IMR-90 (cell line): ENCODE data around the gene ANXA4. TPM values are rescaled to one million over a fixed set of nuclear protein-coding genes. Genes with fewer than 3 reads are reported as not detected.

Experiments used
- ATAC-seq: fragments of 200-7000 bp; cut with Tn5 transposase; 2 replicates; pipeline ENCODE4 v1.9.1; 2020; ENCODE audit warnings: low read depth, mild to moderate bottlenecking, moderate library complexity
- BruUV-seq: library from RNA; stranded (reverse); fragments of 400-500 nt; replicated peaks from 2 replicates; lab custom pipeline; 2021; lab: Mats Ljungman, UMichigan
- CTCF ChIA-PET: fragments of 300-600 bp; formaldehyde crosslinking; extraction: SDS; loops from one replicate; lab custom pipeline; 2021; ENCODE audit warnings: antibody characterized with exemption; lab: Yijun Ruan, JAX
- POLR2A ChIA-PET: fragments of 300-600 bp; sonication (Branson Sonifier 250); formaldehyde crosslinking; loops from one replicate; lab custom pipeline; 2022; ENCODE audit warnings: antibody characterized with exemption; ENCODE audit not compliant: unreplicated experiment; lab: Charles Lee
- DNase-seq: peaks from one replicate; pipeline ENCODE4 v3.0.0; 2013
- H2AFZ ChIP-seq: replicated peaks from 2 replicates; pipeline ENCODE3; 2013; ENCODE audit warnings: low read length, mild to moderate bottlenecking; ENCODE audit not compliant: poor library complexity
- H2AK5ac ChIP-seq: 2 replicates; pipeline ENCODE4 v1.6.1; 2013; ENCODE audit warnings: low read depth, low read length, inconsistent platforms
- H2AK9ac ChIP-seq: replicated peaks from 2 replicates; pipeline ENCODE3; 2013; ENCODE audit warnings: mild to moderate bottlenecking, low read depth, low read length, moderate library complexity; ENCODE audit not compliant: poor library complexity
- H2BK120ac ChIP-seq: 2 replicates; pipeline ENCODE4 v1.6.1; 2013; ENCODE audit warnings: low read depth, low read length, inconsistent platforms
- H2BK15ac ChIP-seq: 3 replicates; pipeline ENCODE4 v1.6.1; 2013; ENCODE audit warnings: low read depth, low read length, inconsistent platforms
- H2BK20ac ChIP-seq: 2 replicates; pipeline ENCODE4 v1.6.1; 2013; ENCODE audit warnings: low read depth, mild to moderate bottlenecking, inconsistent platforms, low read length, moderate library complexity
- H2BK5ac ChIP-seq: 2 replicates; pipeline ENCODE4 v1.6.1; 2013; ENCODE audit warnings: mild to moderate bottlenecking, low read depth, low read length, inconsistent platforms; ENCODE audit not compliant: poor library complexity, severe bottlenecking
- H3K14ac ChIP-seq: replicated peaks from 2 replicates; pipeline ENCODE4 v1.6.1; 2013; ENCODE audit warnings: low read depth, low read length, inconsistent platforms
- H3K18ac ChIP-seq: 2 replicates; pipeline ENCODE4 v1.6.1; 2013; ENCODE audit warnings: low read depth, low read length, control low read depth
- H3K23ac ChIP-seq: 2 replicates; pipeline ENCODE4 v1.6.1; 2013; ENCODE audit warnings: low read depth, low read length, inconsistent platforms
- H3K27ac ChIP-seq: 2 replicates; pipeline ENCODE4 v1.5.1; 2013; ENCODE audit warnings: mild to moderate bottlenecking, control low read depth, low read length; ENCODE audit not compliant: insufficient read depth
- H3K27me3 ChIP-seq: 2 replicates; pipeline ENCODE4 v1.6.1; 2013; ENCODE audit warnings: low read length; ENCODE audit not compliant: control insufficient read depth, insufficient read depth
- H3K36me3 ChIP-seq: 2 replicates; pipeline ENCODE4 v1.6.1; 2013; ENCODE audit warnings: low read length, mixed read lengths; ENCODE audit not compliant: control insufficient read depth, insufficient read depth
- H3K4ac ChIP-seq: 2 replicates; pipeline ENCODE4 v1.6.1; 2013; ENCODE audit warnings: low read depth, low read length, inconsistent platforms
- H3K4me1 ChIP-seq: 2 replicates; pipeline ENCODE4 v1.6.1; 2013; ENCODE audit warnings: low read length, mixed read lengths; ENCODE audit not compliant: control insufficient read depth, insufficient read depth
- H3K4me2 ChIP-seq: 2 replicates; pipeline ENCODE4 v1.6.1; 2013; ENCODE audit warnings: low read depth, mild to moderate bottlenecking, control low read depth, low read length, moderate library complexity
- H3K4me3 ChIP-seq: 2 replicates; pipeline ENCODE4 v1.5.1; 2013; ENCODE audit warnings: low read depth, mild to moderate bottlenecking, control low read depth, low read length, moderate library complexity; ENCODE audit not compliant: insufficient read depth
- H3K56ac ChIP-seq: 2 replicates; pipeline ENCODE4 v1.6.1; 2013; ENCODE audit warnings: low read length, inconsistent platforms; ENCODE audit not compliant: insufficient read depth; ENCODE audit errors: extremely low read depth
- H3K79me1 ChIP-seq, 2 experiments: 2 replicates each; pipeline ENCODE4 v1.6.1; 2013; ENCODE audit warnings: low read length in 2 of 2, inconsistent platforms in 1 of 2, low read depth in 1 of 2
- H3K9ac ChIP-seq: 2 replicates; pipeline ENCODE4 v1.6.1; 2013; ENCODE audit warnings: low read depth, low read length, control low read depth
- H3K9me1 ChIP-seq: 2 replicates; pipeline ENCODE4 v1.6.1; 2013; ENCODE audit warnings: low read length, inconsistent platforms; ENCODE audit not compliant: insufficient read depth
- H3K9me3 ChIP-seq: 2 replicates; pipeline ENCODE4 v1.6.1; 2013; ENCODE audit warnings: low read length; ENCODE audit not compliant: control insufficient read depth, insufficient read depth
- H4K20me1 ChIP-seq: 2 replicates; pipeline ENCODE4 v1.6.1; 2013; ENCODE audit warnings: low read length, inconsistent platforms; ENCODE audit not compliant: insufficient read depth
- H4K5ac ChIP-seq: 2 replicates; pipeline ENCODE4 v1.6.1; 2013; ENCODE audit warnings: mild to moderate bottlenecking, low read depth, low read length, control low read depth
- H4K8ac ChIP-seq, 2 experiments: 2 replicates each; pipeline ENCODE4 v1.6.1; 2013; ENCODE audit warnings: low read depth in 2 of 2, low read length in 2 of 2, control low read depth in 1 of 2, inconsistent platforms in 1 of 2
- H4K91ac ChIP-seq: 2 replicates; pipeline ENCODE4 v1.6.1; 2013; ENCODE audit warnings: low read depth, low read length, inconsistent platforms; ENCODE audit not compliant: insufficient read depth
- CHD1 ChIP-seq: IDR thresholded peaks from 2 replicates; pipeline ENCODE4 v1.6.1; 2012; ENCODE audit warnings: low read depth, low read length, improper control_type of control experiment
- ELK1 ChIP-seq: fragments of 150-350 bp; IDR thresholded peaks from 2 replicates; pipeline ENCODE4 v1.6.1; 2016; ENCODE audit warnings: low read depth, mild to moderate bottlenecking, low read length, moderate library complexity, borderline replicate concordance
- FOS ChIP-seq: fragments of 150-350 bp; IDR thresholded peaks from 2 replicates; pipeline ENCODE4 v1.6.1; 2016; ENCODE audit warnings: low read depth, low read length
- POLR2A ChIP-seq: IDR thresholded peaks from 2 replicates; pipeline ENCODE4 v1.6.1; 2012; ENCODE audit warnings: mild to moderate bottlenecking, low read depth, low read length
- RCOR1 ChIP-seq: IDR thresholded peaks from 2 replicates; pipeline ENCODE4 v1.6.1; 2012; ENCODE audit warnings: mild to moderate bottlenecking, low read length, improper control_type of control experiment; ENCODE audit not compliant: insufficient replicate concordance
- RFX5 ChIP-seq: IDR thresholded peaks from 2 replicates; pipeline ENCODE4 v1.8.0; 2012; ENCODE audit warnings: low read depth, mild to moderate bottlenecking, low read length, moderate library complexity
- SMC3 ChIP-seq: fragments of 150-350 bp; IDR thresholded peaks from 2 replicates; pipeline ENCODE4 v1.6.1; 2016; ENCODE audit warnings: low read depth, mild to moderate bottlenecking, antibody characterized with exemption, low read length, moderate library complexity
- WGBS, 2 experiments: methylation state at CpG; one replicate each; pipeline versions ENCODE4 v1.1.5 to v1.1.7; 2013; ENCODE audit warnings: missing lambda C conversion rate in 2 of 2; ENCODE audit not compliant: insufficient read length in 1 of 2; ENCODE audit errors: extremely low coverage in 2 of 2; 5-methylcytosine and 5-hydroxymethylcytosine counted together
- dilution Hi-C: fragments of 300-500 bp; cut with HindIII; formaldehyde crosslinking; loops from one replicate; pipeline ENCODE4 v1.14.3; 2018; ENCODE audit warnings: low sequenced_read_pairs; ENCODE audit not compliant: unreplicated experiment
- in situ Hi-C: fragments of 300-500 bp; cut with MboI; formaldehyde crosslinking; loops from 3 replicates; pipeline ENCODE4 v1.14.3; 2019; ENCODE audit warnings: low sequenced_read_pairs, inconsistent platforms, mixed read lengths
- intact Hi-C: fragments of 100-400 bp; cut with micrococcal nuclease; formaldehyde crosslinking; loops from 2 replicates; pipeline ENCODE4 v1.10.0; 2022
- polyA plus RNA-seq, 3 experiments: library from polyadenylated mRNA; depleted of rRNA; stranded (reverse); fragments of >200 nt; gene quantifications; 2 replicates each; pipeline ENCODE4 v1.2.3, GENCODE V29; 2012; ENCODE audit warnings: low replicate concordance in 1 of 3
- total RNA-seq: library from RNA; depleted of rRNA; stranded (reverse); fragments of >200 nt; gene quantifications from 2 replicates; pipeline ENCODE4 v1.2.3, GENCODE V29; 2012

The ANXA4 gene
- total and polyA plus RNA-seq, 2 of the 4 experiments (the other 2 are of a cell fraction) = 22.2 to 72.0 TPM

DNA sequence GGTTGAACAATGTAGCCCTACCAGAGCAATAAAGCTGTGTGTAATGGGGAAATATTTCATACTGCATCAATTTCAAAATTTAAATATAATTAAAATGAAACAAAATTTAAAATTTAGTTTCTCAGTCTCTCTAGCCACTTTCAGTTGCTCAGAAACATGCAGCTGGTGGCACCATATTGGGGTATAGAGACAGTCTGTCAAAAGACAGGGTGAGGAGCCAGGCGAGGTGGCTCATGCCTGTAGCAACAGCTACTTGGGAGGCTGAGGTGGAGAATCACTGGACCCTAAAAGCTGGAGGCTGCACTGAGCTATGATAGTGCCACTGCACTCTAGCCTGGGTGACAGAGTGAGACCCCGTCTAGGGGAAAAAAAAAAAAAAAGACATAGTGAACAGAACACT lies 20.1 kb downstream of the ANXA4 start:
- CTCF ChIA-PET = interaction anchor here (0.6 to 1.4 kb wide), 3 partner anchors 34 to 114 kb away, joined by 3 to 6 read pairs (median 4); no protein-coding TSS in a partner anchor
- Histone ChIP-seq H3K79me1 (peaks cover 15 to 42% of the 10 kb centered on the region in 2 experiments), H4K20me1 (no peaks in the 10 kb centered on the region), H3K27me3 (no peaks in the 10 kb centered on the region), H3K27ac (no peak overlapping the region), H4K5ac (no peak overlapping the region), H3K9me3 (no peaks in the 10 kb centered on the region), H3K9ac (no peak overlapping the region), H4K8ac (no peak overlapping the region), H3K18ac (no peak overlapping the region), H2AK5ac (no peak overlapping the region), H2AK9ac (no peak overlapping the region), H2BK20ac (no peak overlapping the region), H3K9me1 (peaks cover 6% of the 10 kb centered on the region), H3K4me1 (peaks cover 5% of the 10 kb centered on the region), H3K4me2 (no peak overlapping the region), H3K56ac (no peak overlapping the region), H3K4ac (no peak overlapping the region), H2BK120ac (no peak overlapping the region), H2BK5ac (no peak overlapping the region), H3K23ac (no peak overlapping the region), H3K36me3 (peaks cover 4% of the 10 kb centered on the region; the same call in 1 of the 2 replicates), H3K14ac (no peak overlapping the region), H2BK15ac (no peak overlapping the region), H3K4me3 (no peak overlapping the region), H2AFZ (no peak overlapping the region), H4K91ac (no peak overlapping the region)
- BruUV-seq = no TSS peak
- dilution Hi-C loops (no loop called here), in situ Hi-C loops (no loop called here), intact Hi-C loops (no loop called here)
- POLR2A ChIA-PET = no interaction called here
- TF ChIP-seq ELK1 (no peak), CHD1 (no peak), SMC3 (no peak), RCOR1 (no peak), RFX5 (no peak), FOS (no peak), POLR2A (no peak)
- WGBS, 2 experiments = 100% methylated on average over 1 of the region's 2 CpGs; no CpG with 5 or more reads in 1 of the 2 experiments
- DNase-seq (no peak), ATAC-seq (no peak)
